Thoracic aorta (tissue), 2 donors: ENCODE data around the gene ZNF436. TPM values are rescaled to one million over a fixed set of nuclear protein-coding genes. Genes with fewer than 3 reads are reported as not detected.

Source experiments
- ATAC-seq: fragments of 150-250 bp; one replicate; pipeline ENCODE4 v1.8.0; 2017; ENCODE audit warnings: low read depth; ENCODE audit not compliant: insufficient number of reproducible peaks, low FRiP score
- DNase-seq: peaks from one replicate; pipeline ENCODE4 v3.0.0-alpha.2; 2020; ENCODE audit warnings: low spot score
- H3K27ac ChIP-seq, 2 donors: fragments of 200-600 bp; sonication (generic); 1 replicate in 1 of 2; 2 replicates in 1 of 2; pipeline ENCODE4 v1.5.1; 2016; ENCODE audit warnings: mild to moderate bottlenecking in 2 of 2, moderate library complexity in 2 of 2
- H3K27me3 ChIP-seq: fragments of 200-600 bp; sonication (generic); replicated peaks from 2 replicates; pipeline ENCODE4 v1.6.0; 2016; ENCODE audit warnings: mild to moderate bottlenecking; ENCODE audit not compliant: insufficient read depth
- H3K36me3 ChIP-seq: fragments of 200-600 bp; sonication (generic); one replicate; pipeline ENCODE4 v1.5.1; 2016
- H3K4me1 ChIP-seq, 2 donors: fragments of 200-600 bp; sonication (generic); 1 replicate in 1 of 2; 2 replicates in 1 of 2; pipeline versions ENCODE4 v1.5.1 to v1.6.0; 2016; ENCODE audit warnings: low read depth in 2 of 2, mild to moderate bottlenecking in 1 of 2; ENCODE audit not compliant: control insufficient read depth in 1 of 2
- H3K4me3 ChIP-seq: fragments of 200-600 bp; sonication (generic); 2 replicates; pipeline ENCODE4 v1.5.1; 2016; ENCODE audit warnings: mild to moderate bottlenecking
- H3K9me3 ChIP-seq: fragments of 200-600 bp; sonication (generic); 2 replicates; pipeline ENCODE4 v1.5.1; 2016
- total RNA-seq, 2 donors: library from RNA; depleted of rRNA; stranded (reverse); fragments of >200 nt; gene quantifications; one replicate each; pipeline versions ENCODE4 v1.1.0 to v1.2.3, GENCODE V29; 2016
- TF ChIP-seq, protein P1 (sequence below): fragments of 200-600 bp; sonication (generic); IDR thresholded peaks from one replicate; pipeline ENCODE4 v1.5.1; 2019; ENCODE audit warnings: antibody characterized with exemption

The ZNF436 gene
- total RNA-seq, 2 donors from 2014 or later = 9.3 to 17.6 TPM

DNA sequence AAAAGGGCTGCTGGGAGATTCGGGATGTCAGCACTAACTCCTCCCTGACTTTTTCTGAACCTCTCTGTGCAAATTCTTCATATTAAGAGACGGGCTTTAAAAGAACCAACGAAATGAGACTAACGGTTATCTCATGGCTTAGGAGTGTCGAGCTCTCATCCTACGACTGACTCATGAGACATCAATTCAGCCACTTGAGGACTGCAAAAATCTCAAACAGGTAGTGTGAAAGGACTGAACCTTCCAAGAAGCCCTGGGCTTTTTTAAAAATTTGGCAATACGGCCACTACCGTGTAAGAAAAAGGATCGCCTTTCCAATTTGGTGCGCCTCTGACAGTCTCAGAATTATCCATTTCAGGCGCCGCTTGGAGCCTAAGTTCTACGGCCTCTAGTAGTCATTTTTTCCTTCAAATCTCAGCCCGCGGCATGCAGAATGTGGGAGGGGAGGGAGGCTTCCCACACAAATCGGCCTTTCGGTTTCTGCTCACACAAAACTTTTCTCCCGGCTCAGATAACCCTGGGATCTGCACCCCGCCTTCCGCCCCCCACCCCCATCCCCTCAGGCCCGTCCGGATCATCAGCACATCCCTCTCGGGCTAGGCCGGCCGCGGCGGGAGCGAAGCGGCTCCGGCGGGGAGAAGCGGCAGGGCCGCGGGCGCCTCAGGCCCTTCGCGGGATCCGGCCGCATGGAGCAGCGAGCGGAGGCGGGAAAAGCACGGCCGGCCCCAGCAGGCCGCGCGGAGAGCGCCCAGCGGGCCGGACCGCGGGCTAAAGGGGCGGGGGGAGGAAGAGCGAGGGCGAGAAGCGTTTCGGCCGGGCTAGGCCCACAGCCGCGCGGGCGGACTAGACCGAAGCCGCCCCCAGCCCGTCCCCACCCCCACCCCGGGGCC is 26.2 kb downstream of the ZNF436 start:
- peak; percentile 48 for ATAC-seq

DNA sequence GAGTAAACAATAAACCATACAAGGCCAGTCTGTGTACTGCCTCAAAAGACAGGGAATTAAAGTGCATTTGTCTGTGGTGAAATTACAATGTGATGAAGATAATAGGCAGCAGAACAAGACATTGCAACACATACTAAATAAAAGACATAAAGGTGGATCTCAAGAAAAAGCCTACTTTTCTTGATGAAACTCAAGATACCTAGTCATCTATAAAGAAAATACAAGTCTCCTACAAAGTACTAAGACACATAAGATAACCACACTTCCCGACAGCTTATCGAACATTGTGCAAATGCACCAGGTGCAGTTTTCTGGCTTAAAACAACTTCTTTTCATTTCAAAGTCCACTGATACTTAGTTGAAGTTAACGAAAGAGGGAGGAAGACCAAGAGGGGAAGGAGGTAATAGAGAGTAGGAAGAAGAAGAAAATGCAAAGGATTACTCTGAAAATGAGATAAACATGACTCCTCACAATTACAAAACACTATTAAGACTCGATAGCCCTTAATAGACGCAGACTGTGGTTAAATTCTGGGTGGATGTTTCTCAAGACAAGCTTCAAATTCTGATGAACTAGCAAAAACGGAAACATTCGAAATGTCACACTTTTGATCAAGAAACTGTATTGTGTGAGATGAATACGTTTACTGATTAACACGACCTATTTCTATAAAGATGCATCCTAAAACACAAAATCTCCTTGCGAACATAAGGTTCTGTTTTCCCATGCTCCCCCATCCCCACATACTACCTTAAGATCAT is 27.5 kb downstream of the ZNF436 start:
- no peak for ATAC-seq
- TF ChIP-seq, protein P1, sequence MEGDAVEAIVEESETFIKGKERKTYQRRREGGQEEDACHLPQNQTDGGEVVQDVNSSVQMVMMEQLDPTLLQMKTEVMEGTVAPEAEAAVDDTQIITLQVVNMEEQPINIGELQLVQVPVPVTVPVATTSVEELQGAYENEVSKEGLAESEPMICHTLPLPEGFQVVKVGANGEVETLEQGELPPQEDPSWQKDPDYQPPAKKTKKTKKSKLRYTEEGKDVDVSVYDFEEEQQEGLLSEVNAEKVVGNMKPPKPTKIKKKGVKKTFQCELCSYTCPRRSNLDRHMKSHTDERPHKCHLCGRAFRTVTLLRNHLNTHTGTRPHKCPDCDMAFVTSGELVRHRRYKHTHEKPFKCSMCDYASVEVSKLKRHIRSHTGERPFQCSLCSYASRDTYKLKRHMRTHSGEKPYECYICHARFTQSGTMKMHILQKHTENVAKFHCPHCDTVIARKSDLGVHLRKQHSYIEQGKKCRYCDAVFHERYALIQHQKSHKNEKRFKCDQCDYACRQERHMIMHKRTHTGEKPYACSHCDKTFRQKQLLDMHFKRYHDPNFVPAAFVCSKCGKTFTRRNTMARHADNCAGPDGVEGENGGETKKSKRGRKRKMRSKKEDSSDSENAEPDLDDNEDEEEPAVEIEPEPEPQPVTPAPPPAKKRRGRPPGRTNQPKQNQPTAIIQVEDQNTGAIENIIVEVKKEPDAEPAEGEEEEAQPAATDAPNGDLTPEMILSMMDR = no peak
- peaks cover 35 to 63% of the 10 kb centered on the region in 2 donors for H3K4me1 ChIP-seq
- no peak overlapping the region for H3K27ac ChIP-seq
- peak overlapping the region; percentile 93 for H3K4me3 ChIP-seq
- DNase-seq = no peak
- H3K9me3 ChIP-seq = no peaks in the 10 kb centered on the region
- peaks cover 4% of the 10 kb centered on the region for H3K36me3 ChIP-seq
- H3K27me3 ChIP-seq = no peaks in the 10 kb centered on the region

More for the DNA sequence above, 26.2 kb downstream of the ZNF436 start:
- no peak for DNase-seq
- peaks cover 35 to 52% of the 10 kb centered on the region in 2 donors for H3K4me1 ChIP-seq
- no peaks in the 10 kb centered on the region for H3K36me3 ChIP-seq
- H3K4me3 ChIP-seq = peak overlapping the region; percentile 93
- H3K27me3 ChIP-seq = no peaks in the 10 kb centered on the region
- H3K27ac ChIP-seq = peak overlapping the region; percentile 88 to 92
- no peaks in the 10 kb centered on the region for H3K9me3 ChIP-seq
- TF ChIP-seq, protein P1 = no peak

DNA sequence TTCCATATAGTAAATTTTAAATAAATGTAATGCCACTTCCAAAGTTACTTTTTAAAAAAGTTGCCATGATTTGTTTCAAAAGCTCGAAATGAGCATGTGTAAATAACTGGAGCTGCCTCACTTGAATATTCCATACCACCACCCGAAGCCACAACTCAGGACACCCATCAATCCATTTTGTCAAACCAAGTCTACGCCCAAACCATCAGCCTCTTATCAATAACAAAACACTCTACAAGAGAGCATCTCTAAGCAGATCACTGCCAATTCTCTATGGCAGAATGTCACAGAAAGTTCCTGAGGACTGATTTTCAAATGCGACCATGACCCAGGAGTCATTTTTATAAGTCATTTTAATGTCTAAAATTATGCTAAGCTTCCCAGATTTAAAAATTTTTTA is 30.0 kb downstream of the ZNF436 start:
- DNase-seq (no peak), ATAC-seq (no peak)
- H3K27me3 ChIP-seq = no peaks in the 10 kb centered on the region
- no peak overlapping the region for H3K4me3 ChIP-seq
- no peak overlapping the region for H3K27ac ChIP-seq
- peaks cover 32 to 57% of the 10 kb centered on the region in 2 donors for H3K4me1 ChIP-seq
- no peaks in the 10 kb centered on the region for H3K9me3 ChIP-seq
- TF ChIP-seq, protein P1 = no peak
- H3K36me3 ChIP-seq = peaks cover 24% of the 10 kb centered on the region

DNA sequence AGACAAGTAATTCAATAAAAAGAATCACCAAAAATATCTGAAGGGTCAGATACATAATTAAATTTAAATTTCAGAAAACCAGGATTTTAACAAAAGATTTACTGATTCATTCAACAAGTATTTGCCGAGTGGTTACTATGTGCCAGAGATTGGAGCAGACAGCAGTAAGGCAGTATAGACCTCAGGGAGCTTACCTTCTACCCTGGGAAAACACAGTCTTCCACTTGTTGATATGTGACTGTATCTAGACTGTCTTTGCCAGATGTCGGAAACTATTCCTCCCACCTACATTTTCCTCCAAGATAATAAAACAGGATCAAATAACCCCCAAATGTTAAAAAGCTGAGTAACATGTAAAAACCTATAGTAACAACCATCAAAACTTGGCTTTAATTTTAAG is 31.8 kb downstream of the ZNF436 start:
- H3K9me3 ChIP-seq = no peaks in the 10 kb centered on the region

More for the DNA sequence above, 31.8 kb downstream of the ZNF436 start:
- H3K4me3 ChIP-seq = no peak overlapping the region
- no peak for ATAC-seq
- H3K27ac ChIP-seq = no peak overlapping the region
- TF ChIP-seq, protein P1 = no peak
- peaks cover 30% of the 10 kb centered on the region for H3K36me3 ChIP-seq
- DNase-seq = no peak
- H3K4me1 ChIP-seq = peaks cover 32 to 55% of the 10 kb centered on the region in 2 donors
- H3K27me3 ChIP-seq = no peaks in the 10 kb centered on the region
